Erythroblast (primary cell): ENCODE data around the gene TAS1R2.

Experiments used
- GATA1 ChIP-seq: IDR thresholded peaks from 2 replicates; pipeline ENCODE4 v1.6.1; 2011; ENCODE audit warnings: low read depth, mild to moderate bottlenecking, control low read depth, low read length, moderate library complexity
- POLR2A ChIP-seq: IDR thresholded peaks from 2 replicates; pipeline ENCODE4 v1.6.1; 2011; ENCODE audit warnings: mild to moderate bottlenecking, low read length

GRCh38 chr1:18875107-18875795, 15.8 kb upstream of the TAS1R2 start:
- no peak for TF ChIP-seq POLR2A
- no peak for TF ChIP-seq GATA1
